Retina (tissue), 1 donor: Measurements from ENCODE around the gene KCTD12.

Experiments
- DNase-seq: peaks from one replicate; pipeline ENCODE4 v3.0.0-alpha.2; 2016

KCTD12 gene

GRCh38 chr13:76852986-76853385 lies 33.2 kb downstream of the KCTD12 start:
- DNase-seq, result no peak

- no peak for DNase-seq
Measured at GRCh38 chr13:76851961-76852360, 34.2 kb downstream of the KCTD12 start.

- DNase-seq, result no peak
Measured at GRCh38 chr13:76849493-76849892, 36.7 kb downstream of the KCTD12 start.

- no peak for DNase-seq
Measured at GRCh38 chr13:76848596-76848995, 37.6 kb downstream of the KCTD12 start.

- DNase-seq, result no peak
Measured at GRCh38 chr13:76846363-76846762, 39.8 kb downstream of the KCTD12 start.

GRCh38 chr13:76845865-76846264 lies 40.3 kb downstream of the KCTD12 start:
- no peak for DNase-seq

- DNase-seq, result no peak
Measured at GRCh38 chr13:76845367-76845766, 40.8 kb downstream of the KCTD12 start.

- no peak for DNase-seq
Measured at GRCh38 chr13:76837801-76838200, 48.4 kb downstream of the KCTD12 start.

GRCh38 chr13:76836311-76836710 lies 49.9 kb downstream of the KCTD12 start:
- DNase-seq, result no peak

GRCh38 chr13:76833441-76833954 lies 52.7 kb downstream of the KCTD12 start:
- peak; percentile 31 for DNase-seq

- no peak for DNase-seq
Measured at GRCh38 chr13:76832258-76832988, 53.8 kb downstream of the KCTD12 start.

- no peak for DNase-seq
Measured at GRCh38 chr13:76830805-76831204, 55.4 kb downstream of the KCTD12 start.
